ENCODE results near the gene SH2D7. TPM values are rescaled to one million over a fixed set of nuclear protein-coding genes. Genes with fewer than 3 reads are reported as not detected.

Gene SH2D7
- total and polyA plus RNA-seq, 2 experiments from 2014 or later: 0.31 TPM; not detected in 1

DNA sequence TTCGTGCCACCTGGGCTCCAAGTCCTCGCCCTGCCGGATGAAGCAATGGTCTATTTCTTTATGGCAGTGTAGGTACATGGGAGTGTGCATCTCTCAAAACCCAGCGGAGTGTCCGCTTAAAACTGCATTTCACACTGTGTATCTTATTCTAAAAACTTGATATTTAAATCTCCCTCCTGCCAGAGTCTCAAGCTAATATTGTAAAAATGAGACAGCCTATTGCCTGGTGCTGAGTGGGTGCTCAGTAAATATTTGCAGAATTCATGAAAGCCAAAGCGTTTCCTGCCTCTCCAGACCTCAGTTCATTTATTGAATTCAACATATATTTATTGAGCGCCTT lies 14.5 kb upstream of the SH2D7 start:
- DNase-seq (ENCODE audit: low spot score): no peak
- Histone ChIP-seq H3K4me2 (peak overlapping the region; percentile 88), H3K79me2 (replicated peaks; ENCODE audit: insufficient read depth) (peaks cover 26% of the 10 kb centered on the region), H3K4me1 (ENCODE audit: insufficient read depth) (peaks cover 18% of the 10 kb centered on the region), H2AFZ (peak overlapping the region; percentile 98), H3K36me3 (ENCODE audit: insufficient read depth) (no peaks in the 10 kb centered on the region), H3F3A (replicated peaks; ENCODE audit: low read depth) (0 out of 2 replicates have a peak, but pooled peaks cover 5% of the 10 kb centered on the region), H3K27me3 (ENCODE audit: insufficient read depth) (0 out of 2 replicates have a peak, but pooled peaks cover 5% of the 10 kb centered on the region), H3K27ac (ENCODE audit: low read depth) (no peak overlapping the region), H4K20me1 (replicated peaks; ENCODE audit: insufficient read depth) (0 out of 2 replicates have a peak, but pooled peaks cover 8% of the 10 kb centered on the region), H3K9me2 (ENCODE audit: insufficient read depth) (no peaks in the 10 kb centered on the region), H3K4me3 (peak overlapping the region; percentile 79)
- H3K9me3 Mint-ChIP-seq: no peaks in the 10 kb centered on the region
- peak overlapping the region; percentile 70 for H3K4me3 Mint-ChIP-seq
- H3K27ac Mint-ChIP-seq: no peak overlapping the region
- peaks cover 8% of the 10 kb centered on the region for H3K27me3 Mint-ChIP-seq (ENCODE audit: insufficient read depth, low read depth, poor library complexity)
- TF ChIP-seq, protein P1, sequence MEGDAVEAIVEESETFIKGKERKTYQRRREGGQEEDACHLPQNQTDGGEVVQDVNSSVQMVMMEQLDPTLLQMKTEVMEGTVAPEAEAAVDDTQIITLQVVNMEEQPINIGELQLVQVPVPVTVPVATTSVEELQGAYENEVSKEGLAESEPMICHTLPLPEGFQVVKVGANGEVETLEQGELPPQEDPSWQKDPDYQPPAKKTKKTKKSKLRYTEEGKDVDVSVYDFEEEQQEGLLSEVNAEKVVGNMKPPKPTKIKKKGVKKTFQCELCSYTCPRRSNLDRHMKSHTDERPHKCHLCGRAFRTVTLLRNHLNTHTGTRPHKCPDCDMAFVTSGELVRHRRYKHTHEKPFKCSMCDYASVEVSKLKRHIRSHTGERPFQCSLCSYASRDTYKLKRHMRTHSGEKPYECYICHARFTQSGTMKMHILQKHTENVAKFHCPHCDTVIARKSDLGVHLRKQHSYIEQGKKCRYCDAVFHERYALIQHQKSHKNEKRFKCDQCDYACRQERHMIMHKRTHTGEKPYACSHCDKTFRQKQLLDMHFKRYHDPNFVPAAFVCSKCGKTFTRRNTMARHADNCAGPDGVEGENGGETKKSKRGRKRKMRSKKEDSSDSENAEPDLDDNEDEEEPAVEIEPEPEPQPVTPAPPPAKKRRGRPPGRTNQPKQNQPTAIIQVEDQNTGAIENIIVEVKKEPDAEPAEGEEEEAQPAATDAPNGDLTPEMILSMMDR (conservative IDR thresholded peaks at IDR 0.05; ENCODE audit: low read depth in 2 of 2): no peak
- TF ChIP-seq ZNF114 (CRISPR knock-in tag; IDR thresholded peaks at IDR 0.05) (no peak), JUNB (IDR thresholded peaks at IDR 0.05; ENCODE audit: unreplicated experiment) (no peak), POLR2AphosphoS5 (IDR thresholded peaks at IDR 0.05; ENCODE audit: low read depth) (no peak), EZH2phosphoT487 (IDR thresholded peaks at IDR 0.05; ENCODE audit: unreplicated experiment) (no peak), ZNF331 (CRISPR knock-in tag; IDR thresholded peaks at IDR 0.05; ENCODE audit: low read depth) (no peak), CREB1 (CRISPR knock-in tag; IDR thresholded peaks at IDR 0.05; ENCODE audit: low read depth) (no peak), NANOG (IDR thresholded peaks at IDR 0.05; ENCODE audit: borderline replicate concordance) (no peak), STAT1 (IDR thresholded peaks at IDR 0.05; ENCODE audit: unreplicated experiment) (no peak), EZH2 (IDR thresholded peaks at IDR 0.05; ENCODE audit: low read depth, unreplicated experiment) (no peak)
- TF ChIP-seq, protein P2, sequence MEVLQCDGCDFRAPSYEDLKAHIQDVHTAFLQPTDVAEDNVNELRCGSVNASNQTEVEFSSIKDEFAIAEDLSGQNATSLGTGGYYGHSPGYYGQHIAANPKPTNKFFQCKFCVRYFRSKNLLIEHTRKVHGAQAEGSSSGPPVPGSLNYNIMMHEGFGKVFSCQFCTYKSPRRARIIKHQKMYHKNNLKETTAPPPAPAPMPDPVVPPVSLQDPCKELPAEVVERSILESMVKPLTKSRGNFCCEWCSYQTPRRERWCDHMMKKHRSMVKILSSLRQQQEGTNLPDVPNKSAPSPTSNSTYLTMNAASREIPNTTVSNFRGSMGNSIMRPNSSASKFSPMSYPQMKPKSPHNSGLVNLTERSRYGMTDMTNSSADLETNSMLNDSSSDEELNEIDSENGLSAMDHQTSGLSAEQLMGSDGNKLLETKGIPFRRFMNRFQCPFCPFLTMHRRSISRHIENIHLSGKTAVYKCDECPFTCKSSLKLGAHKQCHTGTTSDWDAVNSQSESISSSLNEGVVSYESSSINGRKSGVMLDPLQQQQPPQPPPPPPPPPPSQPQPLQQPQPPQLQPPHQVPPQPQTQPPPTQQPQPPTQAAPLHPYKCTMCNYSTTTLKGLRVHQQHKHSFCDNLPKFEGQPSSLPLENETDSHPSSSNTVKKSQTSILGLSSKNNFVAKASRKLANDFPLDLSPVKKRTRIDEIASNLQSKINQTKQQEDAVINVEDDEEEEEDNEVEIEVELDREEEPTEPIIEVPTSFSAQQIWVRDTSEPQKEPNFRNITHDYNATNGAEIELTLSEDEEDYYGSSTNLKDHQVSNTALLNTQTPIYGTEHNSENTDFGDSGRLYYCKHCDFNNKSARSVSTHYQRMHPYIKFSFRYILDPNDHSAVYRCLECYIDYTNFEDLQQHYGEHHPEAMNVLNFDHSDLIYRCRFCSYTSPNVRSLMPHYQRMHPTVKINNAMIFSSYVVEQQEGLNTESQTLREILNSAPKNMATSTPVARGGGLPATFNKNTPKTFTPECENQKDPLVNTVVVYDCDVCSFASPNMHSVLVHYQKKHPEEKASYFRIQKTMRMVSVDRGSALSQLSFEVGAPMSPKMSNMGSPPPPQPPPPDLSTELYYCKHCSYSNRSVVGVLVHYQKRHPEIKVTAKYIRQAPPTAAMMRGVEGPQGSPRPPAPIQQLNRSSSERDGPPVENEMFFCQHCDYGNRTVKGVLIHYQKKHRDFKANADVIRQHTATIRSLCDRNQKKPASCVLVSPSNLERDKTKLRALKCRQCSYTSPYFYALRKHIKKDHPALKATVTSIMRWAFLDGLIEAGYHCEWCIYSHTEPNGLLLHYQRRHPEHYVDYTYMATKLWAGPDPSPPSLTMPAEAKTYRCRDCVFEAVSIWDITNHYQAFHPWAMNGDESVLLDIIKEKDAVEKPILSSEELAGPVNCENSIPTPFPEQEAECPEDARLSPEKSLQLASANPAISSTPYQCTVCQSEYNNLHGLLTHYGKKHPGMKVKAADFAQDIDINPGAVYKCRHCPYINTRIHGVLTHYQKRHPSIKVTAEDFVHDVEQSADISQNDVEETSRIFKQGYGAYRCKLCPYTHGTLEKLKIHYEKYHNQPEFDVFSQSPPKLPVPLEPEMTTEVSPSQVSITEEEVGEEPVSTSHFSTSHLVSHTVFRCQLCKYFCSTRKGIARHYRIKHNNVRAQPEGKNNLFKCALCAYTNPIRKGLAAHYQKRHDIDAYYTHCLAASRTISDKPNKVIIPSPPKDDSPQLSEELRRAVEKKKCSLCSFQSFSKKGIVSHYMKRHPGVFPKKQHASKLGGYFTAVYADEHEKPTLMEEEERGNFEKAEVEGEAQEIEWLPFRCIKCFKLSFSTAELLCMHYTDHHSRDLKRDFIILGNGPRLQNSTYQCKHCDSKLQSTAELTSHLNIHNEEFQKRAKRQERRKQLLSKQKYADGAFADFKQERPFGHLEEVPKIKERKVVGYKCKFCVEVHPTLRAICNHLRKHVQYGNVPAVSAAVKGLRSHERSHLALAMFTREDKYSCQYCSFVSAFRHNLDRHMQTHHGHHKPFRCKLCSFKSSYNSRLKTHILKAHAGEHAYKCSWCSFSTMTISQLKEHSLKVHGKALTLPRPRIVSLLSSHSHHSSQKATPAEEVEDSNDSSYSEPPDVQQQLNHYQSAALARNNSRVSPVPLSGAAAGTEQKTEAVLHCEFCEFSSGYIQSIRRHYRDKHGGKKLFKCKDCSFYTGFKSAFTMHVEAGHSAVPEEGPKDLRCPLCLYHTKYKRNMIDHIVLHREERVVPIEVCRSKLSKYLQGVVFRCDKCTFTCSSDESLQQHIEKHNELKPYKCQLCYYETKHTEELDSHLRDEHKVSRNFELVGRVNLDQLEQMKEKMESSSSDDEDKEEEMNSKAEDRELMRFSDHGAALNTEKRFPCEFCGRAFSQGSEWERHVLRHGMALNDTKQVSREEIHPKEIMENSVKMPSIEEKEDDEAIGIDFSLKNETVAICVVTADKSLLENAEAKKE (CRISPR knock-in tag; IDR thresholded peaks at IDR 0.05): no peak
- TF ChIP-seq, protein P3, sequence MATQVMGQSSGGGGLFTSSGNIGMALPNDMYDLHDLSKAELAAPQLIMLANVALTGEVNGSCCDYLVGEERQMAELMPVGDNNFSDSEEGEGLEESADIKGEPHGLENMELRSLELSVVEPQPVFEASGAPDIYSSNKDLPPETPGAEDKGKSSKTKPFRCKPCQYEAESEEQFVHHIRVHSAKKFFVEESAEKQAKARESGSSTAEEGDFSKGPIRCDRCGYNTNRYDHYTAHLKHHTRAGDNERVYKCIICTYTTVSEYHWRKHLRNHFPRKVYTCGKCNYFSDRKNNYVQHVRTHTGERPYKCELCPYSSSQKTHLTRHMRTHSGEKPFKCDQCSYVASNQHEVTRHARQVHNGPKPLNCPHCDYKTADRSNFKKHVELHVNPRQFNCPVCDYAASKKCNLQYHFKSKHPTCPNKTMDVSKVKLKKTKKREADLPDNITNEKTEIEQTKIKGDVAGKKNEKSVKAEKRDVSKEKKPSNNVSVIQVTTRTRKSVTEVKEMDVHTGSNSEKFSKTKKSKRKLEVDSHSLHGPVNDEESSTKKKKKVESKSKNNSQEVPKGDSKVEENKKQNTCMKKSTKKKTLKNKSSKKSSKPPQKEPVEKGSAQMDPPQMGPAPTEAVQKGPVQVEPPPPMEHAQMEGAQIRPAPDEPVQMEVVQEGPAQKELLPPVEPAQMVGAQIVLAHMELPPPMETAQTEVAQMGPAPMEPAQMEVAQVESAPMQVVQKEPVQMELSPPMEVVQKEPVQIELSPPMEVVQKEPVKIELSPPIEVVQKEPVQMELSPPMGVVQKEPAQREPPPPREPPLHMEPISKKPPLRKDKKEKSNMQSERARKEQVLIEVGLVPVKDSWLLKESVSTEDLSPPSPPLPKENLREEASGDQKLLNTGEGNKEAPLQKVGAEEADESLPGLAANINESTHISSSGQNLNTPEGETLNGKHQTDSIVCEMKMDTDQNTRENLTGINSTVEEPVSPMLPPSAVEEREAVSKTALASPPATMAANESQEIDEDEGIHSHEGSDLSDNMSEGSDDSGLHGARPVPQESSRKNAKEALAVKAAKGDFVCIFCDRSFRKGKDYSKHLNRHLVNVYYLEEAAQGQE (IDR thresholded peaks at IDR 0.05; ENCODE audit: unreplicated experiment): no peak
- H3K36me3 Mint-ChIP-seq (ENCODE audit: low read depth): no peaks in the 10 kb centered on the region
- H3K4me1 Mint-ChIP-seq: peaks cover 11% of the 10 kb centered on the region
- ATAC-seq: no peak
